ENCODE results near the gene CFAP300. TPM values are rescaled to one million over a fixed set of nuclear protein-coding genes. Genes with fewer than 3 reads are reported as not detected.

Gene CFAP300
- polyA plus RNA-seq, 4 donors = 4.9 to 7.3 (median 5.6) TPM

- no peak for DNase-seq (ENCODE audit: low read depth in 4 of 4, low spot score in 2 of 4)
Observed at GRCh38 chr11:102119997-102120396, 72.8 kb downstream of the CFAP300 start.

- DNase-seq (ENCODE audit: low read depth in 4 of 4, low spot score in 2 of 4) = no peak
Observed at GRCh38 chr11:102120437-102120973, 73.3 kb downstream of the CFAP300 start.

- DNase-seq (ENCODE audit: low read depth in 4 of 4, low spot score in 2 of 4) = no peak
Observed at GRCh38 chr11:102121329-102121728, 74.1 kb downstream of the CFAP300 start.

Other genes with a start within 250 kb of the CFAP300 start
- 1 to 10 TPM; 3.0 to 5.6 (median 4.2) TPM for gene CEP126, start 132.4 kb upstream of the CFAP300 start, polyA plus RNA-seq (ENCODE audit: insufficient read length in 4 of 4)
- under 1 TPM in 2 of 4 donors, not detected in 2; 0.06 to 0.22 TPM for gene ANGPTL5, start 130.9 kb upstream of the CFAP300 start, polyA plus RNA-seq (ENCODE audit: insufficient read length in 4 of 4)
- gene YAP1, start 63.0 kb downstream of the CFAP300 start, polyA plus RNA-seq (ENCODE audit: insufficient read length in 4 of 4) = 100 to 1,000 TPM; 171 to 199 (median 186) TPM

All from left renal cortex interstitium (tissue), 4 donors.